Posterior cingulate gyrus (tissue), 11 donors: ENCODE measurements around the gene TMTC3.

ENCODE experiments used
- DNase-seq, 10 donors: peaks; one replicate each; pipeline versions ENCODE4 v3.0.0 to v3.0.0-alpha.2; 2020 to 2021; ENCODE audit warnings: mixed read lengths in 3 of 10
- intact Hi-C: fragments of 100-400 bp; cut with DNase I; formaldehyde crosslinking; loops from one replicate; pipeline ENCODE4 v1.15.1; 2023

The TMTC3 gene

GRCh38 chr12:88218293-88218692 is 76.2 kb downstream of the TMTC3 start:
- intact Hi-C loops = no loop called here

DNA sequence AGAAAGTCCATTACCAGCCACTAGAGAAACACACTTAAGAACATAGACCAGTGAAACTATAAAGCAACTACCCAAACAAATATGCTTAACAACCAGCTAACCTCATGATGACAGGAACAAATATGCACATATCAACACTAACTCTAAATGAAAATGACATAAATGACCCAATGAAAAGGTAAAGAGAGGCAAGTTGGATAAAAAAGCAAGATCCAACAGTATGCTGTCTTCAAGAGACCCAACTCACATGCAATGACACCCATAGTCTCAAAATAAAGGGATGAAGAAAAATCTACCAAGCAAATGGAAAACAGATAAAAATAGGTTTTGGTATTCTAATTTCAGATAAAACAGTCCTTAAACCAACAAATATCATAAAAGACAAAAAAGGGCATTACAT is 77.8 kb downstream of the TMTC3 start:
- intact Hi-C loops = no loop called here
- DNase-seq = no peak

More at GRCh38 chr12:88218293-88218692, 76.2 kb downstream of the TMTC3 start:
- no peak for DNase-seq

GRCh38 chr12:88223519-88223918 is 81.4 kb downstream of the TMTC3 start:
- DNase-seq = no peak
- intact Hi-C loops = no loop called here

DNA sequence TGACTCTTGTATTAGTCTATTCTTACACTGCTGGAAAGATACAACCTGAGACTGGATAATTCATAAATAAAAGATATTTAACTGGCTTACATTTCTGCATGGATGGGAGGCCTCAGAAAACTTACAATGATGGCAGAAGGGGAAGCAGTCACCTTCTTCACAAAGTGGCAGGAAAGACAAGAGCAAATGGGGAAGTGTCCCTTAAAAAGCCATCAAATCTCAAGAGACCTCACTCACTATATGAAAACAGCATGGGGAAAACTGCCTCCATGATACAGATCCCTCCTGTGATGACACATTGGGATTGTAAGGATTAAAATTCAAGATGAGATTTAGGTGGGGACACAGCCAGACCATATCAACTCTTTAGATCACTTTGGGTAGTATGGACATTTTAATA is 83.7 kb downstream of the TMTC3 start:
- no peak for DNase-seq
- intact Hi-C loops = no loop called here

GRCh38 chr12:88227263-88227662 is 85.2 kb downstream of the TMTC3 start:
- intact Hi-C loops = no loop called here
- DNase-seq = no peak

DNA sequence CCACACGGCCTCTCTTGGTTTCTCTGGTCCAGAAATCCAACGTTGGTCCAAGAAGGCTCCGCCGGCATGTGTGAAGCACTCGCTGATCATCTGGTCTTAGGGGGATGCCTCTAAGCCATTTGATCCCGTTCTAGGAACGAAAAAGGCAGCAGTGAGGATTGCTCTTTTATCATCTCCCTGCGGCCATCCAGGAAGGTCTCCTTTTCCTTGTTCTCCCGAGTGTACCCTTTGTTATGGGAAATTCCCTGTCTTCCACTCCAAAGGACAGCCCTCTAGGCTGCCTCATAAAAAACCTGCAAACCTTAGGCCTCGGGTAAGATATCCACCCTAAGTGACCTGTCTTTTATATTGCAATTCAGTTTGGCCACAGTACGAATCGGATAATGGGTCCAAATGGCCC is 85.8 kb downstream of the TMTC3 start:
- DNase-seq = no peak
- intact Hi-C loops = no loop called here

DNA sequence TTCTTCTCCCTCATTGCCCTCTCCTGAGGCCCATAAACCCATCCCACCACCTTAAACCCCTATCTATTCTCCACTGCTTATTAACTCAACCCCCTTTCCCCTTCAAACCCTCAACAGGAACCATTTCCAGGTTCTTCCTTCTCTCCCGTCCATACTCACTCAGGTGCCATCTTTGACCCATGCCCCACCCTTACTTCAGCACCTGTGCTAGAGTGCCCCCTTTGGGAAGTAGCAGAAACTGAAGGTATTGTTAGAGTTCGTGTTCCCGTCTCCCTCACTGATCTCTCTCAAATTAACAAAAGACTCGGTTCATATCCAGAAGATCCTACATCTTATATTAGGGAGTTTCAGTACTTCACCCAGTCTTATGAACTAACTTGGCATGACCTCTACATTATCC is 86.6 kb downstream of the TMTC3 start:
- DNase-seq = no peak
- intact Hi-C loops = no loop called here

- intact Hi-C loops = no loop called here
These were observed 88.2 kb downstream of the TMTC3 start for GRCh38 chr12:88230271-88230670.

DNA sequence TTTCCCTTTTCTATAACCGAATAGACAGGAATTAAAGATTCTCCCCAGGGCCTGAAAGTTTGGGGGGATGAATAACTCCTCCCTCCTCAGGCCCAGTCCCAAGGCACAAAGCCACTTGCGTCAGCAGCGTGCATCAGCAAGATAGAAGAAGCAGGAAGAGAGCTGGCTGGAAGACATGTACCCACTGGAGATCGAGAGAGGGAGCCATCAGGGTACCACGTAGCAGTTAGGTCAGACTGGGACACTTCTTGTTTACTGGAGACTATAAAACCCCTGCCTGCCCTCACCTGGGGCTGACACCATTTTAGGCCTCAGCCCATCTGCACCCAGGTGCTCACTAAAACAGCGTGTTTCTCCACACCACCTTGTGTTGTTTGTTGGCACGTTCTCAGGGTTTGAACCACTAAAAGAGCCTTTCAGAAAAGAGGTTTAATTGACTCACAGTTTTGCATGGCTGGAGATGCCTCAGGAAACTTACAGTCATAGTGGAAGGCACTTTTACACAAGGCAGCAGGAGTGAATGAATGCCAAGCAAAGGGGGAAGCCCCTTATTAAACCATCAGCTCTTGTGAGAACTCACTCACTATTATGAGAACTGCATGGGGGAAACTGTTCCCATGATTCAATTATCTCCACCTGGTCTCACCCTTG is 93.2 kb downstream of the TMTC3 start:
- no peak for DNase-seq
- intact Hi-C loops = no loop called here

More at GRCh38 chr12:88230271-88230670, 88.2 kb downstream of the TMTC3 start:
- no peak for DNase-seq

- intact Hi-C loops = no loop called here
- no peak for DNase-seq
These were observed 95.8 kb downstream of the TMTC3 start for GRCh38 chr12:88237954-88238353.

DNA sequence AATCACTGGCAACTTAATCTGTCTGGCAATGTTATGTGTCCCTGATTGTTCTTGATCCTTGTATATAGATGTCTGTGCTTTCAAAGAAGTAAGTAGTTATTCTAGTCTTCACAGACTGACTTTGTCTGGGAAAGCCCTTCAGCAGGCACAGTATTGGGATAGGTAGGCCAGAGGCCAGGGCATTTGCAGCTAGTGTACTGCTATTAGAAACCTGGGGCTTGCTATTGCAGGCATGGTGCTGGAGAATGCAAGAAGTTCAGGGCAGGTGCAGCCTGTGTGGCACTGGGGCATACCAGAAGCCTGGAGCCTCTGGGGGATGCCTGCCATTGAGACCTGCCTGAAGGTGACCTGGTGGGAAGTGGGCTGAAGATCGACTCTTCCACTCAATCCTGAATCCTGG is 96.3 kb downstream of the TMTC3 start:
- no peak for DNase-seq
- intact Hi-C loops = no loop called here

GRCh38 chr12:88241862-88242570 is 99.9 kb downstream of the TMTC3 start:
- DNase-seq = no peak
- intact Hi-C loops = no loop called here

DNA sequence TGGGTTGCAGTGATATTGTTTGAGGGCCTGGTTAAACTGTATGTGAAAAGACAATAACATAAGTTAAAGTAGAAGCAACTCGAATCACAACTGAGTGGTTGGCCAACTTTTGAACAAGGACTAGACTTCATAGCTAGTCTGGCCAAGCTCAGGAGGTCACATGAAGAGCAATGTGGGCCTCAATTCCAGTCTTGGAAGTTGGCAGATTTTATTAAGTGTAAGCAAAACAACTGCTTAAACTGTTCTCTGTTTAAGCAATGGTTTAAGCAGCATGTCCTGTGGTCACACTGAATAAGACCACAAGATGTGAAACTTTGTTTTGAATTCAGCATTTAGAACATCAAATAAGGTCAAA is 100.4 kb downstream of the TMTC3 start:
- intact Hi-C loops = no loop called here

DNA sequence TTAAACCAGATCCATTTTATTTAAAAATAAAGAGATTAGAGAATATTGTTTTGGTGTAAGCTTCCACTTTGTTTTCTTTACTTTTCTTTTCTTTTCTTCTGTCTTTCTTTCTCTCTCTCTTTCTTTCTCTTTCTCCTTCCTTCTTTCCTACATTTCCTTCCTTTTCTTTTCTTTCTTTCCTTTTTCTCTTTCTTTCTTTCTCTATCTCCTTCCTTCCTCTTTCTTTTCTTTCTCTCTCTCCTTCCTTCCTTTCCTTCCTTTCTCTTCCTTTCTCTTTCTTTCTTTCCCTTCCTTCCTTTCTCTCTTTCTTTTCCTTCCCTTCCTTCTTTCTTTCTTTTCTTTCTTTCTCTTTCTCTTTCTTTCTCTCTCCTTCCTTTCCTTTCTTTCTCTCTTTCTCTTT is 100.8 kb downstream of the TMTC3 start:
- intact Hi-C loops = no loop called here
- DNase-seq = no peak

More for the DNA sequence above, 100.4 kb downstream of the TMTC3 start:
- DNase-seq = no peak

- no peak for DNase-seq
- intact Hi-C loops = no loop called here
These were observed 101.9 kb downstream of the TMTC3 start for GRCh38 chr12:88243982-88244381.

- DNase-seq = no peak
- intact Hi-C loops = no loop called here
These were observed 103.8 kb downstream of the TMTC3 start for GRCh38 chr12:88245905-88246304.

DNA sequence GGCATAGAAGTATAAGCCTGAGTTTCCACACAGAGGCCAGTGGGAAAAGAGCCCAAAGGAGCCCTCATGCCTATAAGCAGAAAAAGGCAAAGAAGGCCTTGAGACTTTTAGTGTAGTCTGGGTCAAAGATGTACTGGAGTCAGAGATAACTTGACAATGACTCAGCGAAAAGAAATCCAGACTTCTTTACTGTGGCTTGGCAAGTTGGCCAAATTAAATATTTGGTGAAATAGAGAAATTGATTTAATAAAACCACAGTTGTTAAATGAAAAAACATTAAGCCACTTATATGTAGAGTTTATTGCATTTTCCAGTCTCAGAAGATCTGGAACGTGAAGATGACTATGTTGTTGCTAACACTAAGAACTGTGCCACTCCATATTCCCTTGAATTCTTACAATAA is 105.1 kb downstream of the TMTC3 start:
- intact Hi-C loops = no loop called here
- no peak for DNase-seq

DNA sequence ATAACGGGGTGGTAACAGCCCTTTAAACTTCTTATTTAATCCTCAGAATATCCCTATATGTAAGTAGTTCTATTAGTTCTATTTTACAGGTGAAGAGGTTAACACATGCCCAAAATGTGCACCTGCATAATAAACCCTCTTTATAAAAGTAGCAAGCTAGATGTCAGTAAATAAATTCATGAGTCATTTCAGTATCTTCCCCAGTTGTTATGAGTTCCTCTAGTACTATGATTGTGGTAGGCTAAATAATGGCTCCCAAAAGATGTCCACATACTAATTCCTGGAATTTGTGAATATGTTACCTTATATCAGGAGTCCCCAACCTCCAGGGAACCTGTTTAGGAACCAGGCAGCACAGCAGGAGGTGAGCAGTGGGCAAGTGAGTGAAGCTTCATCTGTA is 106.5 kb downstream of the TMTC3 start:
- DNase-seq = no peak
- intact Hi-C loops = no loop called here
